Activated CD8-positive, alpha-beta memory T cell treated with anti-CD3 and anti-CD28 coated beads for 36 hours (primary cell): Measurements from ENCODE around the gene CLASP1. TPM values are rescaled to one million over a fixed set of nuclear protein-coding genes. Genes with fewer than 3 reads are reported as not detected.
"Not testable (repeated sequence)": the region's sequence is repeated elsewhere in the genome, so short reads cannot be mapped to it uniquely, and the experiment has no call there.

ENCODE experiments used
- CTCF ChIA-PET: fragments of 350-600 bp; sonication (Branson Sonifier 250); formaldehyde crosslinking; loops from one replicate; lab custom pipeline; 2021; ENCODE audit warnings: antibody characterized with exemption; lab: Charles Lee
- POLR2A ChIA-PET: fragments of 350-600 bp; sonication (Branson Sonifier 250); formaldehyde crosslinking; loops from one replicate; lab custom pipeline; 2021; ENCODE audit warnings: antibody characterized with exemption; lab: Charles Lee
- total RNA-seq, 2 experiments: library from RNA; stranded (reverse); gene quantifications; one replicate each; pipeline ENCODE4 v1.2.3, GENCODE V29; 2021

The CLASP1 gene
- 10 to 100 TPM; 63.0 to 67.4 TPM for total RNA-seq

DNA sequence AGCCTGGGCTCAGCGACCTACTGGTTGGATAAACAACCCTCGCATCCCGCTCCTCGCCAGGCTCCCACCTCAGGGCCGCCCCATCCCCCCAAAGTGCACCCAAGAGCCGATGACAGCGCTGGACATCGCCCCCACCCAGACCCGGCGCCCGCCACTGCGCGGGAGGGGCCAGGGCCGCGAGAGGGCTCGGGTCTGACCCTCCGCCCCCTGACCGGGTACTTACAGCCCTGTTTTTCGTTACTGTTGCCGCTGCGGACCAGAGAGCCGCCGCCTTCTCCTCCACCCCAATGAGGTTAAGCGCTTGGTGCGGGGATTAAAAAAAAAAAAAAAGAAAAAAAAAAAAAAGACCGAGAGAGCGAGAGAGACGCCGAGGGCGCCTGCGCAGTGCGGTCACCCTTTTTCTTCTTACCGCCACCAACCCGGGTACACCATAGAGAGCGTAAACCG lies at the start of gene CLASP1:
TSS of gene CLASP1 (minus strand) at position 314 of the 447 bp plus-strand sequence. CDS start 43,567 bp downstream, outside the sequence.
- CTCF ChIA-PET = no interaction called here
- POLR2A ChIA-PET = interaction anchor here (0.6 to 4.1 kb wide), 6 partner anchors 8 to 120 kb away, joined by 3 to 70 read pairs (median 10); partner anchors contain the start of genes NIFK and RNU4ATAC

DNA sequence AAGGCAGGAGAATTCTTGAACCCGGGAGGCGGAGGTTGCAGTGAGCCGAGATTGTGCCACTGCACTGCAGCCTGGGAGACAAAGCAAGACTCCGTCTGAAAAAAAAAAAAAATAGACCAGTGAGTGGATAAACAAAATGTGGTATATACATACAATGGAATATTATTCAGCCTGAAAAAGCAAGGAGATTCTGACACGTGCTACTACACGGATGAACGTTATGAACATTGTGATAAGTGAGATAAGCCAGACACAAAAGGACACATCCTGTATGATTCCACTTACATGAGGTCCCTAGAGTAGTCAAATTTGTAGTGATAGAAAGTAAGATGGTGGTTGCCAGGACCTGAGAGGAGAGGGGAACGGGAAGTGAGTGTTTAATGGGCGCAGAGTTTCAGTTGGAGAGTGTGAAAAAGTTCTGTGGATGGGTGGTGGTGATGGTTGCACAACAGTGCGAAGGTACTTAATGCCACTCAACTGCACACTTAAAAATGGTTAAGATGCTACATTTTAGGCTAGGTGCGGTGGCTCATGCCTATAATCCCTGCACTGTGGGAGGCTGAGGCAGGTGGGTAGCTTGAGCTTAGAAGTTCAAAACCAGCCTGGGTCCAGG lies 49.2 kb upstream of the CLASP1 start:
- POLR2A ChIA-PET = interaction anchor here (0.9 to 2.7 kb wide), 2 partner anchors 49 to 57 kb away, joined by 7 to 33 read pairs; partner anchors contain the start of genes CLASP1 and TSN

DNA sequence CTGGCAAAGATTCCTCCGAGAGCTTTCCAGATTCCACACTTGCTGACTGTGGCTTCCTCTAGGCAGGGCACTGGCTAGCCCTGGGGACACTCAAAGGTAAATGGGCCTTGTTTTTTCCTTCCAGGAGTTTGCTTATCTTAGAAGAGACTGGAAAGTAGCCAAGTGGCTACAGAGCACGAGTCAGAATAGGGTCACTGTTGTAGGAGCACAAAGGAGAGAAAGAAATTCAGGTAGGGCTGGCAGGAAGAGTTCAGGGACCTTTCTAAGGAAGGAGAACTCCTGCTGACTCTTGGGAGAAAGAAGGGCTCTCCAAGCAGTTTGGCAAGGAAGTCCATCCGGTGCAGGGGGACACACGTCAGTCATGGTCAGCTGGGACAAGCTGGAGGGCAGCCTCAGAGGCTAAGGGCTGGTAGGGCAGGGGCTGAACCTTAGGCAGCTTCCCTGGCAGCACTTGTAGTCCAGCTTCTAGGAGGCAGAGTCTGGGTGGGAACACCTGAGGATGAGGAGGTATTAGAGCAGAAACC lies 47.9 kb upstream of the CLASP1 start:
- CTCF ChIA-PET = no interaction called here

More for the DNA sequence above, 49.2 kb upstream of the CLASP1 start:
- CTCF ChIA-PET = interaction anchor here (1.2 to 1.4 kb wide), 2 partner anchors 18 to 26 kb away, joined by 3 read pairs; no protein-coding TSS in a partner anchor

DNA sequence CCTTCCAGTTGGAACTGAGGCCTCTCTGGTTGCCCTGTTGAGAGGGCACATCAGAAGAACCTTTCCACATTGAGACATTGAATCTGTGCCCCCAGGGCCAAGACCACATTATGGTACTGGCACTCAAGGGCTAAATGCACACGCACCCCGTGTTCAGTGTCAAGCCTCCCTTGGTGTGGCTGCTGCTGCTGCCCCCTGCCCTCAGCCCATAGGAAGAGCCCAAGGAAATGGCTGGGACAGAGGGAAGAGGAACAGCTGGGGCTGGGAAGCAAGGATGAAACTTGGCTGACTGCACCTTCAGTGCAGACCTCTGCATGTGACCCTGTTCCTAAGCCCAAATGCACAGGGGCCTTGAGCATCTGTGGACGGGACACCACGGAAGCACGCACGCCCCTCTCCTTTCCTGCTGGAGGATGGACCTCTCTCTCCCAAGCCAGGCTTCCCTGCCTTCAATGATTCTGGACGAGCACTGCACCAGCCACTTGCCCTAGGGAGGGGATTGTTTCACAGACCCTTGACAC lies 47.2 kb upstream of the CLASP1 start:
- ChIA-PET CTCF (interaction anchor here (1.2 kb wide), 1 partner anchor 22 kb away, joined by 4 read pairs; no protein-coding TSS in a partner anchor), POLR2A (interaction anchor here (0.6 kb wide), 1 partner anchor 40 kb away, joined by 3 read pairs; no protein-coding TSS in a partner anchor)

More for the DNA sequence above, 47.9 kb upstream of the CLASP1 start:
- POLR2A ChIA-PET = interaction anchor here (0.9 kb wide), 1 partner anchor 166 kb away, joined by 3 read pairs; no protein-coding TSS in a partner anchor

DNA sequence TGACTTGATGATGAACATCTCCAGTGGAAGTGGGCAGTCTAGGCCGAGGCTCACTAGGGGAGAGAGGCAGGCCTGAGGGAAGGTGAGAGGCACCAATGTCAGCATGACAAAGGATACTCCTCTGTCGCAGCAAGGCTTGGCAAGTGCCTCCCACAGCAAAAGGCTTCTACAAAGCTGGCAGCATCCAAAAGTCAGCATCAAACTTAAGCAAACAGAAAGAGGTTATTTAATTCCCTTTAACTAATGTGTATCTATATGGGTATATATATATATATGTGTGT lies 45.8 kb upstream of the CLASP1 start:
- CTCF ChIA-PET = no interaction called here
- POLR2A ChIA-PET = no interaction called here

DNA sequence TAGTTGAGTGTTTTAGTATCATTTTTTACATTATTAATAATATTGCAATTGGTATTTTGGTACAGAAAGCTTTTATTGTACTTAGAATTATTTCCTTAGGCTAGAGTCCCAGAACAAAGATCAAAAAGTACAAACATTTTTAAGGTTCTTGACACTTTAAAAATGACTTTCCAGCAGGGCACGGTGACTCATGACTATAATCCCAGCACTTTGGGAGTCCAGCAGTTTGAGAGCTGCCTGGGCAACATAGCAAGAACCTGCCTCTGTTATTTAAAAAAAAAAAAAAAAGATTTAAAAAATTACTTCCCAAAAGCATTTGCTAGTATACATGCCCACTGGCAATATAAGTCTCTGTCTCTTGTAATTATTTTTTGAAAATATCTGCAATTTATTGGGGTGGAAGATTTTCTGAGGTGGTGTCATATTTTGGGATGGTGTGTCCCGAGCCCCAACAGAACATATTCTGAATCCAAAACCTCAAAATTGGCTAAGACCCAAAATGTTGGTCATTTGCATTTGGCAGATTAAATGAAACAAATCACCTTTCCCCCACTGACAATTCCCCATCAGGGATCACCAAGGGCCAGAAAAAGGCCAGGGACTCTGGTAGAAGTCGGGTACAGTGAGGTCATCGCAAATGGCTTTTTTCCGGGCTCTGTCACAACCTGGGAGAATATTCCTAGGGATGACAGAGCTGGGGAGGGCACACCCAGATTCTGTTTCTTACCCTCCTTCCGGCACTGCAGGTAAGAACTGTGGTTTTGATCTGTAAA lies 45.3 kb upstream of the CLASP1 start:
- ChIA-PET CTCF (no interaction called here), POLR2A (no interaction called here)

DNA sequence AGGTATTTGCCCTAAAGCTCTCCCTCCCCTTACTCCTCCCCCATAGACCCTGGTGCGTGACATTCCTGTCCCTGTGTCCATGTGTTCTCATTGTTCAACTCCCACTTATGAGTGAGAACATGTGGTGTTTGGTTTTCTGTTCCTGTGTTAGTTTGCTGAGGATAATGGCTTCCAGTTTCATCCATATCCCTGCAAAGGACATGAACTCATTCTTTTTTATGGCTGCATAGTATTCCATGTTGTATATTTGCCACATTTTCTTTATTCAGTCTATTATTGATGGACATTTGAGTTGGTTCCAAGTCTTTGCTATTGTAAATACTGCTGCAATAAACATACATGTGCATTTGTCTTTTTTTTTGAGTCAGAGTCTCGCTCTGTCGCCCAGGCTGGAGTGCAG lies 41.3 kb upstream of the CLASP1 start:
- CTCF ChIA-PET = interaction anchor here (0.6 to 1.3 kb wide), 2 partner anchors 9 to 116 kb away, joined by 4 read pairs; no protein-coding TSS in a partner anchor

DNA sequence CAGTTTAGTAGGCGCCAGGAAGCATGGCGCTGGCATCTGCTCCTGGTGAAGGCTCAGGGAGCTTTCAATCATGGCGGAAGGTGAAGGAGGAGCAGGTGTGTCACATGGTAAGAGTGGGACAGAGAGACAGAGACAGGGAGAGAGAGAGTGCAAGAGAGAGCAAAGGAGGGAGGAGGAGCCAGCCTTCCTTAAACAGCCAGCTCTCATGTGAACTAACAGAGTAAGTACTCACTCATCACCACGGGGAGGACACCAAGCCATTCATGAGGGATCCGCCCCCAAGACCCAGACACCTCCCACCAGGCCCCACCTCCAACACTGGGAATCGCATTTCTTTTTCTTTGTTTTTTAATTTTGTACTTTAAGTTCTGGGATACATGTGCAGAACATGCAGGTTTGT lies 40.8 kb upstream of the CLASP1 start:
- ChIA-PET CTCF (interaction anchor here (0.6 to 1.3 kb wide), 2 partner anchors 9 to 116 kb away, joined by 4 read pairs; no protein-coding TSS in a partner anchor), POLR2A (interaction anchor here (1.0 kb wide), 1 partner anchor 40 kb away, joined by 9 read pairs; no protein-coding TSS in a partner anchor)

More for the DNA sequence above, 41.3 kb upstream of the CLASP1 start:
- POLR2A ChIA-PET = interaction anchor here (1.0 kb wide), 1 partner anchor 41 kb away, joined by 9 read pairs; no protein-coding TSS in a partner anchor

DNA sequence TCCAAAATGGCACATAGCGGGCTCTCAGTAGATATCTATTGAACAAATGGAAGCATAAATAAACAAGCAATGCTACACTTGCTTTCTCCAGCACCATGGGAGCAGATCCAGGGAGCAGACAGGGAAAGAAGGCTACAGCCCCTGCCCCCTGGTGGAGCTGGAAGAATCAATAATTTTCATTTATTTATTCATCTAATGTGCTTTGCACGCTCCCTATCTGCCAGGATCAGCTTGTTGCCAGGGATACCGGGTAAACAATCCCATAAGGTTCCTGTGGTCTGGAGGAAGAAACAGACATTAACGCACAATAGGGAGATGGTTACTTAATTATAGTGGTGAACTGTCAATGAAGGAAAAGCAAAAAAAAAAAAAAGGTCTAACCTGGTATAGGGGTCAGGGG lies 40.1 kb upstream of the CLASP1 start:
- ChIA-PET CTCF (interaction anchor here (0.5 kb wide), 1 partner anchor 74 kb away, joined by 4 read pairs; no protein-coding TSS in a partner anchor), POLR2A (interaction anchor here (1.0 kb wide), 1 partner anchor 39 kb away, joined by 9 read pairs; no protein-coding TSS in a partner anchor)

DNA sequence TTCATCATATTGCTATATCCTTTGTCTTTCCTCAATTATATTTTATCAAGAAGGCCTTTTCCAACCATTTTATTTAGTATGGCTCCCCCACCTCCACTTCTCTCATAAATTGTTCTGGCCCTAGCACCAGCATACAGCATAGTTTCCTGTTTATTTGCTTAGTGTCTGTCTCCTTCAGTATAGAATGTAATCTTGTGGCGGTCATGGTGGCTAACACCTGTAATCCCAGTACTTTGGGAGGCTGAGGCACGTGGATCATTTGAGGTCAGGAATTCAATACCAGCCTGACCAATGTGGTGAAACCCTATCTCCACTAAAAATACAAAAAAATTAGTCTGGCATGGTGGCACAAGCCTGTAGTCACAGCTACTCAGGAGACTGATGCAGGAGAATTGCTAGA lies 39.6 kb upstream of the CLASP1 start:
- POLR2A ChIA-PET = no interaction called here
- CTCF ChIA-PET = interaction anchor here (1.1 kb wide), 1 partner anchor 31 kb away, joined by 3 read pairs; no protein-coding TSS in a partner anchor

DNA sequence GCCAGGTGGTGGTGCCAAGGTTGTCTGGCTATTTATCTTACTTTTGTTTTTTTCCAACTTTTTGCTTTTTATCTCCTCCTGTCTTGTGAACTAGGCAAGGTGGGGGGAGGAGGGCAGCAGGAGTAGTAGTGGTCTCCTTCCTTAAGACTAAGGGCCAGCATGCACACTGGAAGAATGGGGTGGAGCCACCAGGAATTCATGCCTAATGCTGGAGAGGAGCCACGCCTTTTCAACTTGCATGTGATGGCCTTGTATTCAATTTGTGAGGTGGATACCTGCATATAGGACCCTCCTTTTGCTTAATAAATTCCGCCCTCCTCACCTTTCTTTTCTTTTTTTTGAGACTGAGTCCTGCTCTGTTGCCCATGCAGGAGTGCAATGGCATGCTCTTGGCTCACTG lies 37.6 kb upstream of the CLASP1 start:
- ChIA-PET CTCF (no interaction called here), POLR2A (no interaction called here)

DNA sequence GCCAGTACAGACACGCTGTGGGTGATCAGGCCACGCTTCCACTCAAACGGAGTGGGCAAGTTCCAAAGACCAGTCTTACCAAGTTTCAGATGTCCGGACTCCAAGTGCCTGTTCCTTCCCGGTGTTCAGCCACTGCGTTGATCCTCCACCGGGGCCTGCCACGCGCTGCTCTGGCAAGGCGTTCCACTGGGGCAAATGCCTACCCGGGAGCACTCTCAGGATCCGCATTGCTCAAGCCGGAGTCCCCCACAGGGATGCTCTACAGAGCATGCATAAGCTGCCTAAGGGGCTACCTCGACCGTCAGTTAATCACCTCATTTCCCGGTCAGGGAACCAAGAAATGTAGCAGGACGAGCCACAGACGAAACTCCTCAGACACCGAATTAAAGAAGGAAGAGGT lies 37.0 kb upstream of the CLASP1 start:
- POLR2A ChIA-PET = no interaction called here

DNA sequence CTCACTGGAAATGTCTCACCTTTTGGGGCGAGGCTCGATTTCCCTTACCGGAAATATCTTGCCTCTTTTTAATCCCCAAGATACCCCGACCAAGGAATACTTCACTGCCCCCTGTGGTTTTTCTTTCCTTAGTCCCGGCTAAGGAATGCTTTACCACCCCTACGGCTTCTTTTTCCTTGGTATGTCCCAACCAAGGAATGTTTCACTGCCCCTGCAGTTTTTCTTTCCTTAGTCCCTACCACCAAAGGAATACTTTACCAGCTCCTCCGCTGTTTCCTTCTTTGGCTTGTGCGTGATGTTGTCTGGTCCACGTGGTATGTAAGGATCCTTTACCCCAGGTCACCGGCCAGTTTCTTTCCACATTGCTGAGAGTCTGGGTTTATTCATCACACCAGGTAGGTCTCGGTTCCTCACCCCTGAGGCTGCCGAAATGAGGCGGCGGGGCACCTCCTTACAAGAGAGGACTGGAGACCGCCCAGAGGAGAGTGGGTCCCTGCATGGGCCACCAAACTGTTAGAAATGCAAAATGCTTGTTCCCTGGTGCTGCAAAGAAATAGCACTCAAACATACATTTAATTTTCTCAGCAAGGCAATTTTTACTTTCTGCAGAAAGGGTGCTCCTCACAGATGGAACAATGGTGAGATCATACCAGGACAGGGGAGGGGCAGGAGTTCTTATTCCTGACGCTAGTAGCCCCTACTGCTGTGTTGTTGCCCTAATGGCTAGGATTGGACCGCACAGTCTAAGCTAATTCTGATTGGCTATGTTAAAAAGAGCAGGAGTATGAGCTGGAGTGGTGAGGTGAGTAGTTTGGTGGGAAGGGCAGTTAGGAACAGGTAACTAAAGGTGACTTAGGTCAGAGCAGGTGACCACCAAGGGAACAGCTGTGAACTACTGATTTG lies 33.4 kb upstream of the CLASP1 start:
- ChIA-PET CTCF (no interaction called here), POLR2A (no interaction called here)

More for the DNA sequence above, 37.0 kb upstream of the CLASP1 start:
- CTCF ChIA-PET = no interaction called here

DNA sequence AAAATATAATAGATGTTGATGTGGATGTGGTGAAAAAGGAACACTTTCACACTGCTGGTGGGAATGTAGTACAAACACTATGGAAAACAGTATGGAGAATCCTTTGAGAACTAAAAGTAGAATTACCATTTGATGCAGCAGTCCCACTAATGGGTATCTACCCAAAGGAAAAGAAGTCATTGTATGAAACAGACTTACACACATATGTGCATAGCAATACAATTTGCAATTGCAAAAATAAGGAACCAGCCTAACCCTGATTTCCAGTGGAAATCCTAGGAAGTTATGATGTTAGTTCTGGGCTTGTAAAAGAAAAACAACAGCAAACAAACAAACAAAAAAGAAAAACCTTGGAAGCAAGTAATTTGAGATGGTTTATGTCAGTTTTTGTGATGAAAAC lies 28.6 kb upstream of the CLASP1 start:
- ChIA-PET POLR2A (no interaction called here), CTCF (interaction anchor here (0.9 kb wide), 1 partner anchor 11 kb away, joined by 5 read pairs; no protein-coding TSS in a partner anchor)

DNA sequence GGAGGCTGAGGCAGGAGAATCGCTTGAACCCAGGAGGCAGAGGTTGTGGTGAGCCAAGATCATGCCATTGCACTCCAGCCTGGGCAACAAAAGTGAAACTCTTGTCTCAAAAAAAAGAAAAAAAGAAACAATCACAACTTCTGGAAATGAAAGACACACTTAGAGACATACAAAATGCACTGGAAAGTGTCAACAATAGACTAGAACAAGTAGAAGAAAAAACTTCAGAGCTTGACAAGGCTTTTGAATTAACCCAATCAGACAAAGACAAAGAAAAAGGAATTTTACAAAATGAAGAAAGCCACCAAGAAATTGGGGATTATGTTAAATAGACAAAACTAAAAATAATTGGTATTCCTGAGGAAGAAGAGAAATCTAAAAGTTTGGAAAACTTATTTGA lies 22.4 kb upstream of the CLASP1 start:
- CTCF ChIA-PET, POLR2A ChIA-PET: not testable (repeated sequence)

DNA sequence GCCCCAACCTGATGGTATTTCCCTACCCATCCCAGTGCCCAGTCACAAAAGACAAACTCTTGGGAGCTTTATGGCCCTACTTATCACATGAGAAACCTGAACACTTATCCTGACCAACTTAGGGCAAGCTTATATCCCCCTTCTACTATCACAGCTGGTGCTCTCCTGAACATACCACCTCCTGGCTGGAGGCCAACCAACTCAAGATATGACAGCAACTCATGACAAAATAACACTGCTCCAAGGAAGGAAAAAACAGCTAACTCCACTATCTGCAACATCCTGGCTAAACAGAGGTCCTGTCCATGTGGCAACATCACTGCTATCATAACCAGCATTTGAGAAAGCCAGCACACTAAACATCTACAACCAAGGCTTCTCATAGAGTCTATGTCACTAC lies 20.9 kb upstream of the CLASP1 start:
- POLR2A ChIA-PET = no interaction called here
- CTCF ChIA-PET = no interaction called here

DNA sequence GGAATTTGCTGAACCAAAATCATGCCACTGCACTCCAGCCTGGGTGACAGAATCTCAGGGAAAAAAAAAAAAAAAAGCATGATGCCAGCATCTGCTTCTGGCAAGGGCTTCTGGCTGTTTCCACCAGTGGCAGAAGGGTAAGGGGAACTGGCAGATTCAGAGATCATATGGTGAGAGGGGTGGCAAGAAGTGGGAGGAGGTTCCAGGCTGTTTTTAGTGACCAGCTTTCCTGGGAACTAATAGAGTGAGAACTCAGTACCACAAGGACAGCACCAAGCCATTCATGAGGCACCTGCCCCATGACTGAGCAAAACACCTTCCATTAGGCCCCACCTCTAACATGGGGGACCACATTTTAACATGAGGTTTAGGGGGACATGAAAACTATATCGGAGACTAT lies 18.4 kb upstream of the CLASP1 start:
- CTCF ChIA-PET = no interaction called here
- POLR2A ChIA-PET = no interaction called here

DNA sequence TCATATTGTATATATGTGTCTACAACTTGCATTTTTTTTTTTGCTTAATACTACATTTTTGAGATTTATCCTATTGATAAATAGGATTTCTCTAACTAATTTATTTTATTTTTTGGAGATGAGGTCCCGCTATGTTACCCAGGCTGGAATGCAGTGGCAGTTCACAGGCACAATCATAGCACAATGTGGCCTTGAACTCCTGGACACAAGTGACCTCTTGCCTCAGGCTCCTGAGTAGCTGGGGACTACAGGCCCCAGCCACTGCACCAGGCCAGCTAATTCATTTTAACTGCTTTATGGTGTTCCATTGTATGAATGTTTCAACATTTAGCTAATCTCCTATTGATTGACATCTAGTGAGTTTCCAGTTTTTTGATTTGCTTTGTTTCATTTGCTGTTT lies 16.8 kb upstream of the CLASP1 start:
- ChIA-PET CTCF (interaction anchor here (1.0 kb wide), 1 partner anchor 12 kb away, joined by 5 read pairs; no protein-coding TSS in a partner anchor), POLR2A (no interaction called here)
